Measurements from ENCODE around the gene MAPT. TPM values are rescaled to one million over a fixed set of nuclear protein-coding genes. Genes with fewer than 3 reads are reported as not detected.

MAPT gene
- total and polyA plus RNA-seq, 2 of the 13 experiments (the other 11 are each of a cell fraction or from before 2014, with no cell fraction given), result 2.1 to 2.8 TPM

DNA sequence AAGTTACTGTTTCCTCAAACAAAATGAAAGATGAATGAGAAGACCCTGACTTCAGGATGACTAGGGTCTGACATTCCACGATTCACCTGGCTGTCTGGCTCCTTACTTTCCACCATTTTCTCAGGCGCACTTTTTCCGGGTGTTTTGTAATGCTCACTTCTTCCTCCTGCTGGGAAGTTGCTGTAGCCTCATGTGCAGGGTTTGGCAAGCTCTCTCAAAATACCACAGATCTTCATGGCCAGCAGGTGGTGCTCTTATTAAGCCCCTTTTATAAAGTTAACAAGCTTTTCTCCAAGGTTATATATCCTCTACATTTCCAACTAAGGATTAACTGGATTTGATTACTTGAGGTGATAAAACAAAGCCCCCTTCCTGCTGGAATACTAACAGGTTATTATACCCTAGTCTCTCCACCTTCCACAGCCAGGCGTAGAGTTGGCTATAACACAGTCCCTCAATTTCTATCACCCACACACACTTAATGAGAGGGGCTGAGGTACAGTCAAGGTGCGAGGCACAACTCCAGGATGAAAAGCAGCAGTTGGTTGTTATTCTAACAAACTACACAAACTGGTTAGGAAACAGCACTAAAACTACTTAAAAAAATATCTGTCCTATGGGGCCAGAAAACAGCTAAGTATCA, 150.1 kb downstream of the MAPT start (continued):
- TF ChIP-seq TAF15 (IDR thresholded peaks at IDR 0.05; ENCODE audit: low read depth, low read length, poor library complexity, severe bottlenecking), result no peak
- TF ChIP-seq YY1 (IDR thresholded peaks at IDR 0.05; ENCODE audit: insufficient read depth, insufficient replicate concordance, low read depth, low read length), result peak; percentile 38
- 0 out of 2 replicates have a peak, but pooled peaks have one; percentile 22 for TF ChIP-seq TBX2 (CRISPR knock-in tag; IDR thresholded peaks at IDR 0.05; ENCODE audit: borderline replicate concordance)
- TF ChIP-seq MTF1 (CRISPR knock-in tag; IDR thresholded peaks at IDR 0.05), result no peak
- TF ChIP-seq CEBPG (CRISPR knock-in tag; IDR thresholded peaks at IDR 0.05), result peak; percentile 29; the same call in 1 of the 2 replicates
- no peak for TF ChIP-seq SRF (IDR thresholded peaks at IDR 0.05; ENCODE audit: low read depth, low read length)
- peak; percentile 79 for TF ChIP-seq TEAD3 (CRISPR knock-in tag; optimal IDR thresholded peaks at IDR 0.05; ENCODE audit: borderline replicate concordance)
- TF ChIP-seq ZNF891 (CRISPR knock-in tag; IDR thresholded peaks at IDR 0.05), result no peak
- no peak for TF ChIP-seq TIGD3 (CRISPR knock-in tag; IDR thresholded peaks at IDR 0.05; ENCODE audit: borderline replicate concordance)
- TF ChIP-seq ZMYM4 (CRISPR knock-in tag; IDR thresholded peaks at IDR 0.05), result peak; percentile 25; the same call in 1 of the 2 replicates

- ATAC-seq, result no peak
- DNase-seq (ENCODE audit: low spot score), result no peak
- no peaks in the 10 kb centered on the region for H3K27me3 ChIP-seq (ENCODE audit: control insufficient read depth in 1 of 2, insufficient read depth in 2 of 2, low read length in 2 of 2)
- no peak overlapping the region for H2AFZ ChIP-seq (ENCODE audit: low read length)
- no TSS peak for BruUV-seq (replicated peaks)
- 71% methylated on average over 2 of the region's 2 CpGs for WGBS (ENCODE audit: low lambda C conversion rate)
- no peak for FAIRE-seq
- H3K27ac ChIP-seq (ENCODE audit: extremely low read length, insufficient read depth, low read length), result no peak overlapping the region
- no peak overlapping the region for H3K4me2 ChIP-seq (ENCODE audit: low read depth, low read length)
- POLR2A ChIA-PET, result interaction anchor here (0.8 kb wide), 1 partner anchor 99 kb away, joined by 3 read pairs; no protein-coding TSS in a partner anchor
- H3K36me3 ChIP-seq (replicated peaks in 1 of 2; ENCODE audit: control insufficient read depth in 1 of 2, insufficient read depth in 2 of 2, low read length in 2 of 2), result peaks cover 36 to 84% of the 10 kb centered on the region in 2 experiments
- no peaks in the 10 kb centered on the region for H3K9me3 ChIP-seq (ENCODE audit: low read length)
- H3K4me3 ChIP-seq (replicated peaks in 1 of 3; ENCODE audit: insufficient read depth in 1 of 3, low read depth in 2 of 3, low read length in 3 of 3), result no peak overlapping the region
- H3K9ac ChIP-seq (ENCODE audit: insufficient read depth, low read depth, low read length), result no peak overlapping the region
- H3K79me2 ChIP-seq (ENCODE audit: insufficient read depth, low read length), result peaks cover 3% of the 10 kb centered on the region
- in situ Hi-C loops (cut with HindIII; ENCODE audit: extremely low pct_ligation_motif_present, low pct_unique_long_range_greater_than_20kb), result loop anchor here (5.0 kb wide), 1 partner anchor 43 kb away; no protein-coding TSS in a partner anchor
- H4K20me1 ChIP-seq (ENCODE audit: insufficient read depth, low read length), result 0 out of 2 replicates have a peak, but pooled peaks cover 4% of the 10 kb centered on the region
- peaks cover 12% of the 10 kb centered on the region; the same call in 1 of the 2 replicates for H3K4me1 ChIP-seq (ENCODE audit: insufficient read depth, low read length)
- CTCF ChIA-PET (ENCODE audit: low intra/inter-chr PET ratio, low total read pairs), result interaction anchor here (1.2 to 2.9 kb wide), 5 partner anchors 17 to 168 kb away, joined by 3 to 37 read pairs (median 6); partner anchors contain the start of gene KANSL1
- intact Hi-C loops (cut with micrococcal nuclease; ENCODE audit: unreplicated experiment), result loop anchor here (1.0 kb wide), 2 partner anchors 43 to 147 kb away; no protein-coding TSS in a partner anchor
- TF ChIP-seq ZNF619 (CRISPR knock-in tag; IDR thresholded peaks at IDR 0.05) (no peak), KDM5A (IDR thresholded peaks at IDR 0.05; ENCODE audit: borderline replicate concordance, low read length) (no peak), ELF1 (CRISPR knock-in tag; IDR thresholded peaks at IDR 0.05) (no peak), ZSCAN12 (CRISPR knock-in tag; IDR thresholded peaks at IDR 0.05) (no peak), ZNF296 (CRISPR knock-in tag; conservative IDR thresholded peaks at IDR 0.05) (no peak), ZNF629 (CRISPR knock-in tag; conservative IDR thresholded peaks at IDR 0.05) (no peak), MXD4 (CRISPR knock-in tag; IDR thresholded peaks at IDR 0.05) (no peak), SIX1 (CRISPR knock-in tag; IDR thresholded peaks at IDR 0.05; ENCODE audit: borderline replicate concordance) (no peak), FOXK1 (CRISPR knock-in tag; IDR thresholded peaks at IDR 0.05; ENCODE audit: borderline replicate concordance, low read depth) (no peak), AGO1 (IDR thresholded peaks at IDR 0.05; ENCODE audit: low read depth, low read length, poor library complexity, severe bottlenecking) (no peak), BCLAF1 (IDR thresholded peaks at IDR 0.05) (no peak)
Observed at GRCh38 chr17:46044989-46045388, 150.6 kb downstream of the MAPT start.

Data from HepG2 (cell line).